ENCODE data around the gene TGFBR3. TPM values are rescaled to one million over a fixed set of nuclear protein-coding genes. Genes with fewer than 3 reads are reported as not detected.
"Not testable (repeated sequence)": the region's sequence is repeated elsewhere in the genome, so short reads cannot be mapped to it uniquely, and the experiment has no call there.

TGFBR3 gene
- total RNA-seq, 2 experiments from 2014 or later: 3.7 to 4.0 TPM

- DNase-seq: no peak
- H3K4me1 Mint-ChIP-seq (ENCODE audit: low read depth): no peaks in the 10 kb centered on the region
- ChIA-PET CTCF (no interaction called here), POLR2A (no interaction called here)
- no peak for ATAC-seq
- no peak overlapping the region for H3K27ac Mint-ChIP-seq
- no peaks in the 10 kb centered on the region for H3K9me3 Mint-ChIP-seq (ENCODE audit: insufficient read depth)
- peaks cover 2% of the 10 kb centered on the region for H3K36me3 Mint-ChIP-seq (ENCODE audit: low read depth)
- H3K27me3 Mint-ChIP-seq (ENCODE audit: low read depth): peaks cover 4% of the 10 kb centered on the region
- no peak overlapping the region for H3K4me3 Mint-ChIP-seq
Measured at GRCh38 chr1:91862120-91862519, 23.8 kb downstream of the TGFBR3 start.

- Mint-ChIP-seq H3K27ac (no peak overlapping the region), H3K4me3 (no peak overlapping the region), H3K36me3 (ENCODE audit: low read depth) (no peaks in the 10 kb centered on the region), H3K4me1 (ENCODE audit: low read depth) (no peaks in the 10 kb centered on the region), H3K9me3 (ENCODE audit: insufficient read depth) (no peaks in the 10 kb centered on the region), H3K27me3 (ENCODE audit: low read depth) (no peaks in the 10 kb centered on the region)
- CTCF ChIA-PET: no interaction called here
- POLR2A ChIA-PET: no interaction called here
- ATAC-seq (no peak), DNase-seq (no peak)
Measured at GRCh38 chr1:91857557-91858239, 28.3 kb downstream of the TGFBR3 start.

- ATAC-seq: no peak
- H3K27me3 Mint-ChIP-seq (ENCODE audit: low read depth): no peaks in the 10 kb centered on the region
- POLR2A ChIA-PET: no interaction called here
Measured at GRCh38 chr1:91856996-91857395, 29.0 kb downstream of the TGFBR3 start.

GRCh38 chr1:91854852-91855534, 31.0 kb downstream of the TGFBR3 start:
- CTCF ChIA-PET: no interaction called here
- POLR2A ChIA-PET: no interaction called here
- Mint-ChIP-seq H3K4me1 (ENCODE audit: low read depth) (no peaks in the 10 kb centered on the region), H3K9me3 (ENCODE audit: insufficient read depth) (no peaks in the 10 kb centered on the region), H3K4me3 (no peak overlapping the region), H3K27ac (no peak overlapping the region), H3K36me3 (ENCODE audit: low read depth) (no peaks in the 10 kb centered on the region), H3K27me3 (ENCODE audit: low read depth) (no peaks in the 10 kb centered on the region)
- ATAC-seq (no peak), DNase-seq (no peak)

More at GRCh38 chr1:91856996-91857395, 29.0 kb downstream of the TGFBR3 start:
- DNase-seq: no peak
- CTCF ChIA-PET: no interaction called here
- Mint-ChIP-seq H3K36me3 (ENCODE audit: low read depth) (no peaks in the 10 kb centered on the region), H3K9me3 (ENCODE audit: insufficient read depth) (no peaks in the 10 kb centered on the region), H3K27ac (no peak overlapping the region), H3K4me3 (no peak overlapping the region), H3K4me1 (ENCODE audit: low read depth) (no peaks in the 10 kb centered on the region)

GRCh38 chr1:91853397-91853796, 32.6 kb downstream of the TGFBR3 start:
- no peaks in the 10 kb centered on the region for H3K4me1 Mint-ChIP-seq (ENCODE audit: low read depth)
- POLR2A ChIA-PET: no interaction called here

DNA sequence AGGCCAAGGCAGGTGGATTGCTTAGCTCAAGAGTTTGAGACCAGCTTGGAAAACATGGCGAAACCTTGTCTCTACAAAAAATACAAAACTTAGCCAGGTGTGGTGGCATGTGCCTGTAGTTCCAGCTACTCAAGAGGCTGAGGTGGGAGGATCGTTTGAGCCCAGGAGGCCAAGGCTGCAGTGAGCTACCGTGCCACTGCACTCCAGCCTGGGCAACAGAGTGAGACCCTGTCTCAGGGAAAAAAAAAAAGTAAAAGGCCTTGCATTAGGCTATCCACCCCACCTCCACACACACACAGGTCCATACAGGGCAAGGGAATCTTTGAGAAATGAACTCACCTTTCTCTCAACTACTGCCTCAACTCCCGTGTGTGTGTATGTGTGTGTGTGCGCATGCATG, 33.9 kb downstream of the TGFBR3 start:
- H3K9me3 Mint-ChIP-seq (ENCODE audit: insufficient read depth); H3K36me3 Mint-ChIP-seq (ENCODE audit: low read depth); POLR2A ChIA-PET; H3K4me1 Mint-ChIP-seq (ENCODE audit: low read depth); DNase-seq; ATAC-seq; H3K4me3 Mint-ChIP-seq; H3K27me3 Mint-ChIP-seq (ENCODE audit: low read depth); H3K27ac Mint-ChIP-seq: not testable (repeated sequence)
- CTCF ChIA-PET: interaction anchor here (1.4 kb wide), 1 partner anchor 338 kb away, joined by 3 read pairs; no protein-coding TSS in a partner anchor

More at GRCh38 chr1:91853397-91853796, 32.6 kb downstream of the TGFBR3 start:
- ATAC-seq (no peak), DNase-seq (no peak)
- Mint-ChIP-seq H3K4me3 (no peak overlapping the region), H3K27ac (no peak overlapping the region), H3K27me3 (ENCODE audit: low read depth) (no peaks in the 10 kb centered on the region), H3K36me3 (ENCODE audit: low read depth) (no peaks in the 10 kb centered on the region), H3K9me3 (ENCODE audit: insufficient read depth) (no peaks in the 10 kb centered on the region)
- CTCF ChIA-PET: no interaction called here

DNA sequence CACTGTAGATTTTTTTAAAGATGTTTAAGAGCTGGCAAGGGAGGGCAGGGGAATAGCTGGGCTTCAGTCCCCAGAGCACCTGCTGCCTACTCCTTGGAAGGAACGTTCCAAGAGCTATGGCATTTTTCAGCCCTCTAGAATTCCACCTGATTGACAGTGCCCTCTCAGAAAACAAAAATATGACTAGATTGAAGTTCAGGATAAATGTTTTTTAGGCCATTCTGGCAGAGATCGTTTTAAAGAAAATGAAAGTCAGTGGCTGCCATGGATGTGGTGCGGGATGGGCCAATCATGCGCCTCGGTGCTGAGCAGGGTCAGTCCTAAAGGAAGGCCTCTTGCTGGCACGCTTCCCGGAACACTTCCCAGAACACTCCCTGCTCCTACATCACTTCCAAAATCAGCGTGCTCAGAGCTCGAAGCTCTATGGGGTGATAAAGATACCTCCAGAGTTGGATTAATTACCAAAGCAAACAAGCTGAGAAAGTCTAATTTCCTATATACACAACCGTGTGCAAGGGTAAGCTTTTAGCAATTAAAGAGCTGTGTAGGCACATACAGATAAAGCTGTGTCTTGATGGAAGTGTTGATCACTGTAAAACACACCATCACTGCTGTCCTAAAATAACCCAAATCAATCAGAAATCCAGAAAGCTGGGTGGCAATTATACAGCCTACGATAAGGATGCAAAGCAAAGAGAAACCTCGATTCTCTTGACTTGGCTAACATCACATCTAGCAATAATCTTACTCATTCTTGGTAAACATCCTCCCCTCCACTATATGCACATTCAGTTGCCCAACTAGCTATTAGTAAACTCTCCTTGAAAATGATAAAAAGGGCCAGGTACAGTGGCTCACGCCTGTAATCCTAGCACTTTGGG, 34.6 kb downstream of the TGFBR3 start:
- CTCF ChIA-PET: interaction anchor here (1.4 kb wide), 1 partner anchor 337 kb away, joined by 3 read pairs; no protein-coding TSS in a partner anchor
- no peaks in the 10 kb centered on the region for H3K36me3 Mint-ChIP-seq (ENCODE audit: low read depth)
- no peaks in the 10 kb centered on the region for H3K4me1 Mint-ChIP-seq (ENCODE audit: low read depth)
- POLR2A ChIA-PET: no interaction called here
- H3K27me3 Mint-ChIP-seq (ENCODE audit: low read depth): no peaks in the 10 kb centered on the region
- no peak overlapping the region for H3K27ac Mint-ChIP-seq
- ATAC-seq: no peak
- H3K9me3 Mint-ChIP-seq (ENCODE audit: insufficient read depth): no peaks in the 10 kb centered on the region
- H3K4me3 Mint-ChIP-seq: no peak overlapping the region
- DNase-seq: no peak

GRCh38 chr1:91850708-91851107, 35.2 kb downstream of the TGFBR3 start:
- H3K27me3 Mint-ChIP-seq (ENCODE audit: low read depth): no peaks in the 10 kb centered on the region
- POLR2A ChIA-PET: no interaction called here
- no peaks in the 10 kb centered on the region for H3K36me3 Mint-ChIP-seq (ENCODE audit: low read depth)
- CTCF ChIA-PET: interaction anchor here (1.4 kb wide), 1 partner anchor 337 kb away, joined by 3 read pairs; no protein-coding TSS in a partner anchor
- H3K27ac Mint-ChIP-seq: no peak overlapping the region
- DNase-seq (no peak), ATAC-seq (no peak)
- no peak overlapping the region for H3K4me3 Mint-ChIP-seq
- no peaks in the 10 kb centered on the region for H3K9me3 Mint-ChIP-seq (ENCODE audit: insufficient read depth)
- H3K4me1 Mint-ChIP-seq (ENCODE audit: low read depth): no peaks in the 10 kb centered on the region

- DNase-seq (no peak), ATAC-seq (no peak)
- peaks cover 3% of the 10 kb centered on the region for H3K36me3 Mint-ChIP-seq (ENCODE audit: low read depth)
- ChIA-PET CTCF (interaction anchor here (1.1 kb wide), 1 partner anchor 37 kb away, joined by 3 read pairs; no protein-coding TSS in a partner anchor), POLR2A (no interaction called here)
- H3K4me1 Mint-ChIP-seq (ENCODE audit: low read depth): no peaks in the 10 kb centered on the region
- H3K27me3 Mint-ChIP-seq (ENCODE audit: low read depth): no peaks in the 10 kb centered on the region
- H3K4me3 Mint-ChIP-seq: no peak overlapping the region
- no peaks in the 10 kb centered on the region for H3K9me3 Mint-ChIP-seq (ENCODE audit: insufficient read depth)
- H3K27ac Mint-ChIP-seq: no peak overlapping the region
Measured at GRCh38 chr1:91847851-91848250, 38.1 kb downstream of the TGFBR3 start.

GRCh38 chr1:91846639-91847013, 39.3 kb downstream of the TGFBR3 start:
- ChIA-PET CTCF (interaction anchor here (1.1 to 1.2 kb wide), 2 partner anchors 38 to 59 kb away, joined by 3 to 4 read pairs; no protein-coding TSS in a partner anchor), POLR2A (no interaction called here)
- Mint-ChIP-seq H3K27me3 (ENCODE audit: low read depth) (peaks cover 4% of the 10 kb centered on the region), H3K27ac (no peak overlapping the region), H3K4me1 (ENCODE audit: low read depth) (no peaks in the 10 kb centered on the region), H3K4me3 (no peak overlapping the region), H3K36me3 (ENCODE audit: low read depth) (peaks cover 3% of the 10 kb centered on the region), H3K9me3 (ENCODE audit: insufficient read depth) (no peaks in the 10 kb centered on the region)
- ATAC-seq: no peak
- no peak for DNase-seq

- H3K27me3 Mint-ChIP-seq (ENCODE audit: low read depth): peaks cover 4% of the 10 kb centered on the region
- no peak for ATAC-seq
- peaks cover 3% of the 10 kb centered on the region for H3K36me3 Mint-ChIP-seq (ENCODE audit: low read depth)
- H3K27ac Mint-ChIP-seq: no peak overlapping the region
- ChIA-PET CTCF (interaction anchor here (1.2 kb wide), 1 partner anchor 59 kb away, joined by 4 read pairs; no protein-coding TSS in a partner anchor), POLR2A (no interaction called here)
- H3K4me1 Mint-ChIP-seq (ENCODE audit: low read depth): no peaks in the 10 kb centered on the region
- no peak for DNase-seq
- H3K4me3 Mint-ChIP-seq: no peak overlapping the region
- no peaks in the 10 kb centered on the region for H3K9me3 Mint-ChIP-seq (ENCODE audit: insufficient read depth)
Measured at GRCh38 chr1:91846007-91846638, 39.8 kb downstream of the TGFBR3 start.
